Ascending aorta (tissue), 2 donors: Measurements from ENCODE around the gene ADAMTS7. TPM values are rescaled to one million over a fixed set of nuclear protein-coding genes. Genes with fewer than 3 reads are reported as not detected.
A peak's percentile ranks its signal among the peaks of the same experiment; 100 is the strongest.

Source experiments
- DNase-seq, 2 donors: peaks; one replicate each; pipeline ENCODE4 v3.0.0-alpha.2; 2019; ENCODE audit warnings: low spot score in 2 of 2
- H3K27ac ChIP-seq, 2 donors: fragments of 200-600 bp; sonication (generic); one replicate each; pipeline ENCODE4 v1.5.1; 2016 to 2017; ENCODE audit warnings: mild to moderate bottlenecking in 1 of 2
- H3K27me3 ChIP-seq: fragments of 200-600 bp; sonication (generic); one replicate; pipeline ENCODE4 v1.5.1; 2017
- H3K36me3 ChIP-seq, 2 donors: fragments of 200-600 bp; sonication (generic); one replicate each; pipeline ENCODE4 v1.5.1; 2016
- H3K4me1 ChIP-seq, 2 donors: fragments of 200-600 bp; sonication (generic); one replicate each; pipeline ENCODE4 v1.5.1; 2016 to 2017; ENCODE audit warnings: mild to moderate bottlenecking in 1 of 2
- H3K4me3 ChIP-seq, 2 donors: fragments of 200-600 bp; sonication (generic); one replicate each; pipeline ENCODE4 v1.5.1; 2016 to 2017; ENCODE audit warnings: mild to moderate bottlenecking in 1 of 2
- H3K9me3 ChIP-seq, 2 donors: fragments of 200-600 bp; sonication (generic); one replicate each; pipeline ENCODE4 v1.5.1; 2016
- CTCF ChIP-seq, 3 experiments: fragments of 200-600 bp in 2 of 3; fragments of 450-650 bp in 1 of 3; sonication (generic) in 2 of 3; IDR thresholded peaks; one replicate each; pipeline ENCODE4 v1.5.1; 2016 to 2019; ENCODE audit warnings: antibody characterized with exemption in 3 of 3, mild to moderate bottlenecking in 1 of 3, moderate library complexity in 1 of 3
- intact Hi-C: fragments of 100-400 bp; cut with DNase I; formaldehyde crosslinking; loops from one replicate; pipeline ENCODE4 v1.15.1; 2023
- total RNA-seq: library from RNA; depleted of rRNA; stranded (reverse); fragments of >200 nt; gene quantifications from one replicate; pipeline ENCODE4 v1.1.0, GENCODE V29; 2016

The ADAMTS7 gene
- total RNA-seq, 1 donor from 2014 or later, result 33.3 TPM

- intact Hi-C loops, result no loop called here
- no peak overlapping the region for H3K4me3 ChIP-seq
- no peak for TF ChIP-seq CTCF (IDR thresholded peaks at IDR 0.05)
- no peaks in the 10 kb centered on the region for H3K4me1 ChIP-seq
- no peaks in the 10 kb centered on the region for H3K27me3 ChIP-seq
- H3K27ac ChIP-seq, result no peak overlapping the region
- no peaks in the 10 kb centered on the region for H3K36me3 ChIP-seq
- no peak for DNase-seq
- H3K9me3 ChIP-seq, result no peaks in the 10 kb centered on the region
Observed at GRCh38 chr15:78822514-78822913, 11.2 kb upstream of the ADAMTS7 start.

- Histone ChIP-seq H3K27ac (peak overlapping the region; percentile 87 to 93), H3K27me3 (no peaks in the 10 kb centered on the region), H3K36me3 (no peaks in the 10 kb centered on the region), H3K4me3 (peak overlapping the region; percentile 80 to 81), H3K9me3 (no peaks in the 10 kb centered on the region), H3K4me1 (peaks cover 6 to 7% of the 10 kb centered on the region in 2 donors)
- DNase-seq, result peak in 1 of 2 donors; percentile 69
- peak in 1 of 3 experiments; percentile 4 for TF ChIP-seq CTCF (IDR thresholded peaks at IDR 0.05)
- intact Hi-C loops, result loop anchor here (1.0 to 5.0 kb wide), 4 partner anchors 43 to 61 kb away; no protein-coding TSS in a partner anchor
Observed at GRCh38 chr15:78811825-78812183, 540 bp upstream of the ADAMTS7 start.

- Histone ChIP-seq H3K36me3 (no peaks in the 10 kb centered on the region), H3K9me3 (no peaks in the 10 kb centered on the region), H3K4me1 (peaks cover 6 to 7% of the 10 kb centered on the region in 2 donors), H3K27ac (peak overlapping the region; percentile 87 to 93), H3K27me3 (no peaks in the 10 kb centered on the region), H3K4me3 (peak overlapping the region; percentile 80 to 81)
- TF ChIP-seq CTCF (IDR thresholded peaks at IDR 0.05), result no peak
- DNase-seq, result peak in 1 of 2 donors; percentile 77
- intact Hi-C loops, result loop anchor here (1.0 to 5.0 kb wide), 4 partner anchors 45 to 63 kb away; no protein-coding TSS in a partner anchor
Observed at GRCh38 chr15:78810362-78811123, 721 bp downstream of the ADAMTS7 start.

GRCh38 chr15:78810003-78810361 lies 1.3 kb downstream of the ADAMTS7 start:
- no peaks in the 10 kb centered on the region for H3K36me3 ChIP-seq
- no peak for TF ChIP-seq CTCF (IDR thresholded peaks at IDR 0.05)

GRCh38 chr15:78808550-78808949 lies 2.7 kb downstream of the ADAMTS7 start:
- no peaks in the 10 kb centered on the region for H3K9me3 ChIP-seq
- intact Hi-C loops, result no loop called here
- peaks cover 6 to 7% of the 10 kb centered on the region in 2 donors for H3K4me1 ChIP-seq
- no peaks in the 10 kb centered on the region for H3K36me3 ChIP-seq
- no peak overlapping the region for H3K27ac ChIP-seq
- no peak overlapping the region for H3K4me3 ChIP-seq
- DNase-seq, result no peak
- no peaks in the 10 kb centered on the region for H3K27me3 ChIP-seq
- TF ChIP-seq CTCF (IDR thresholded peaks at IDR 0.05), result peak; percentile 5 to 29 (median 29)

More at GRCh38 chr15:78810003-78810361, 1.3 kb downstream of the ADAMTS7 start:
- H3K9me3 ChIP-seq, result no peaks in the 10 kb centered on the region
- H3K27ac ChIP-seq, result peak overlapping the region; percentile 87 to 93
- peak overlapping the region; percentile 80 to 81 for H3K4me3 ChIP-seq
- intact Hi-C loops, result loop anchor here (5.0 kb wide), 1 partner anchor 53 kb away; no protein-coding TSS in a partner anchor
- H3K27me3 ChIP-seq, result no peaks in the 10 kb centered on the region
- no peak for DNase-seq
- peaks cover 6 to 7% of the 10 kb centered on the region in 2 donors for H3K4me1 ChIP-seq
